GM19099 (cell line): Measurements from ENCODE around the gene RPUSD4.

Source experiments
- POLR2A ChIP-seq: IDR thresholded peaks from 3 replicates; pipeline ENCODE4 v1.6.1; 2011; ENCODE audit warnings: low read depth; ENCODE audit not compliant: insufficient read length; ENCODE audit errors: extremely low read depth

Gene RPUSD4

GRCh38 chr11:126157326-126158030 is 54.0 kb downstream of the RPUSD4 start:
- TF ChIP-seq POLR2A: no peak

GRCh38 chr11:126156814-126157213 is 54.6 kb downstream of the RPUSD4 start:
- no peak for TF ChIP-seq POLR2A

- TF ChIP-seq POLR2A: no peak
Measured at GRCh38 chr11:126155402-126156187, 55.9 kb downstream of the RPUSD4 start.

- TF ChIP-seq POLR2A: no peak
Measured at GRCh38 chr11:126154691-126155090, 56.8 kb downstream of the RPUSD4 start.

GRCh38 chr11:126153972-126154371 is 57.5 kb downstream of the RPUSD4 start:
- TF ChIP-seq POLR2A: no peak

- no peak for TF ChIP-seq POLR2A
Measured at GRCh38 chr11:126153006-126153405, 58.4 kb downstream of the RPUSD4 start.

- TF ChIP-seq POLR2A: no peak
Measured at GRCh38 chr11:126152586-126152985, 58.9 kb downstream of the RPUSD4 start.

GRCh38 chr11:126152152-126152551 is 59.3 kb downstream of the RPUSD4 start:
- no peak for TF ChIP-seq POLR2A
